NCI-H226 (cell line): ENCODE measurements around the gene EVC.
A peak's percentile ranks its signal among the peaks of the same experiment; 100 is the strongest.
"Not testable (repeated sequence)": the region's sequence is repeated elsewhere in the genome, so short reads cannot be mapped to it uniquely, and the experiment has no call there.

Experiments used
- DNase-seq: peaks from one replicate; pipeline ENCODE4 v3.0.0-alpha.2; 2015

EVC gene

DNA sequence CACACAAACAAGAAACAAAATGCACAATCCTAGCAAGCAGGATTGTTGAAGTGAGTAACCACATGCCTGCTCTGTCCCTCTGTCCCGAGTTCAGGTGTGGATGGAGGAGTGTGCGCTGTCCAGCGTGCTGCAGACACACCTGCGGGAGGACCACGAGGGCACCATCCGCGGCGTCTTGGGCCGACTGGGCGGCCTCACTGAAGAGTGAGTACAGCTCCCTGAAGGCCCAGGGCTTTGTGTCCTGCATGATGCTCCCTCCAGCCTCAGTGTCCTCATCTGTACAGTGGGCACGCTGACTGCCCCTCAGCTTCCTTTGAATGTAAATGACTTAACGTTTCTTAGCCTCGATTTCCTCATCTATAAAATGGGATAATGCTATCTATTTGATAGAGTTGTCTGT lies 82.5 kb downstream of the EVC start:
- DNase-seq, result no peak

DNA sequence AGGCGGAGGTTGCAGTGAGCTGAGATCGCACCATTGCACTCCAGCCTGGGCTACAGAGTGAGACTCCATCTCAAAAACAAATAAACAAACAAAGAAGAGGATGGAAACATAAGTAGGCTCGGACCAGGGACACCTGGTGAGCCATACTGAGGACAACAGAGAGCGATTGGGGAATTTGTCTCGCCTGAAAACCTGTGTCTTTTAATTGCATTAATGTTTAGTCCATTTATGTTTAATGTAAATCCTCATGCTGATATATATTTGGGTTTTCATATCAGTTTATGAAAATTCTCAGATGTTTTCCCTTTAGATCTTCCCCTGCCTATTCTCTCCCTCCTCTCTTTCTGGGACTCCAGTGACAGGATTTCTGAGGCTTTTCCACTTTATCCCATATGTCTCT lies 84.6 kb downstream of the EVC start:
- DNase-seq, result no peak

DNA sequence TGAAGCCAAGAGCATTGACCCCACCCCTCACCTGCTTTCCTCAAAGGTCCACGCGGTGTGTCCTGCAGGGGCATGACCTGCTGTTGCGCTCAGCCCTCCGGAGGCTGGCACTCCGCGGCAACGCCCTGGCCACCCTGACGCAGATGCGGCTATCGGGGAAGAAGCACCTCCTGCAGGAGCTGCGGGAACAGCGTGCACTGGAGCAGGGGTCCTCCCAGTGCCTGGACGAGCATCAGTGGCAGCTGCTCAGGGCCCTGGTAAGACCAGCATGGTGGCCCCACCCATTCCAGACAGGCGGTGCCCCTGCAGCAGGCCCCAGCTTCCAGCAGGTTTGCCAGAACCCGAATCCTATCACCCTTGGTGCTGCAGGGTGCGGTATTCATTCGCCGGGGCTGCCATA lies 86.0 kb downstream of the EVC start:
- DNase-seq, result no peak

DNA sequence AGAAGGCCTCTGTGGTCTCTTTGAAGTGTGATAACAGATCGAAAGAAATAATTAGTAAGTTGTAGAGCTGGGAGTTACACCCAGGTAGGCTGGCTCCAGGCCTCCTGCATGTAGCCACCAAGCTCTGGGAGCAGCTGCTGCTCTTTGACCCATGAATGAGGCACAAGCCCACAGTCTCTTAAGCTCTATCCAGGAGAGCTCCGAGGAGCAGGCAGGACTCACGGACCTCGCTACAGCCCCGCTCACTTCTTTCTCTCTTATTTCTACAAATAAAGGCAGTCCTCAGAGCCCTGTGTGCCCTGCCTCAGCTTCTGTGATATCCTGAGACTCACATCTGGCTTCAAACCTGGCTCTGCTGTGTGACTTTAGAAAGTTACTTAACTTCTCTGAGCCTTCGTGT lies 86.9 kb downstream of the EVC start:
- no peak for DNase-seq

DNA sequence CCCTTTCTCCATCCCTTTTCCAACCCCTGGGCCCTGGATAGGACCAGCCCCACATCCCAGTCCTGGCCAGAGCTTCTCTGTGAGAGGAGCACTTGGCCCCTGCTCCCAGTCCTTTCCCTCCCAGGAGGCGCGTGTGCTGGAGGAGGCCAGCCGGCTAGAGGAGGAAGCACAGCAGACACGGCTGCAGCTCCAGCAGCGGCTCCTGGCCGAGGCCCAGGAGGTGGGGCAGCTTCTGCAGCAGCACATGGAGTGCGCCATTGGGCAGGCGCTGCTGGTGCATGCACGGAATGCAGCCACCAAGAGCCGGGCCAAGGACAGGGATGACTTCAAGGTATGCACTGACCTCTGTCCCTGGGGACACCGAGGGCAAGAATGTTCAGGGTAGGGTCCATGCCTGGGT lies 87.5 kb downstream of the EVC start:
- no peak for DNase-seq

DNA sequence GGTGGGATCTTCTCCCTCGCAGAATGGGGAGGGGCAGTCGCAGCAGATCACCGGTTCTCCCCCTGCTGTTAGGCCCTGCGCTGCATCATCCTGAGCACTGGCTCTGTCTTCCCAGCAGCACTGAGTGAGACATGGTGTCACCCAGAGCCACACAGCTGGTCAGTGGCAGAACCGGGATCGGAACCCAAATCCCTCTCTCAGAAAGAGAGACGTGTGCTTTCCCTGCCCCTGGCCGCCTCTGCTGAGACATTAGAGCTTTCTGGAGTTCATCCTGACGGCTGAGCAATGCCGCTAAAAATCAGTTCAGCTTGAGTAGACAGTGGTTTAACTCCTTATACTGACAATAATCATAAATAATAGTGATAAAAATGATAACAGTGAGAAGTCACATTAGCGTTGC lies 87.9 kb downstream of the EVC start:
- no peak for DNase-seq

DNA sequence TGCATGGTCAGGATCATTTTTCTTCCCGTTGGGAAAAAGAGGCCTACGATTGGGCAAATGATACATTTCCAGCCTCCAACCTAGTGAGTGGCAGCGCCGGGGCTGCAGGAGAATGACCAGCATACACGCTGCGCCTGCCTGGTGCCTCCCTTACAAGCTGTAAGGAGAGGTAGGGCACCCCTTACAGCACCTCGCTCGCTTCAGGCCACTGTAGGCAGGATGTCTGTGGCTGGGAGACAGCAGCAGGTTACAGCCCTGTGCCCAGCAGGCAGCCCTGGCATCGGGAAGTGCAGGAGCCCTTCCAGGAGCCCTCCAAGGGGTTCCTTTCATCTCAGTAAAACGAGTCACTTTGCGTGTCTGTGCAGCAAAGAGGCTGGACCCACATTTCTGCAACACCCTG lies 88.4 kb downstream of the EVC start:
- no peak for DNase-seq

DNA sequence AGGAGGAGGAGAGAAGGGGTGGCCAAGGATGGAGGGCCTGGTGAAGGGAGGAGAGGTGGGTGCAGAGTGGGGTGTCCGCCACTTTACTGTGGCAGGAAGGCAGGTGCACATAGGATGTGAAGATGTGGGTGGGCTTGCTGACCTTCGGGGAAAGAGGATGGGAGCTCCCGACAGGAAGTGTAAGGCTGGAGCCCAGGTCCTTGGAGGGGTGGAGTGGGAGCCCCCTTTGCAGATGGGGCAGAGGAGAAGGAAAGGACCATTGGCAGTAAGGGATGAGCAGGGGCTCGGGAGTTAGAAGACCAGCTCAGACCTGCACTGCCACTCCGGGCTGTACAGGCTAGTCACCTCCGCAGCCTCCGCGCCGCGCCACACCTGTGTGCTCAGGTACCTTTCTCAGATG lies 89.5 kb downstream of the EVC start:
- no peak for DNase-seq

DNA sequence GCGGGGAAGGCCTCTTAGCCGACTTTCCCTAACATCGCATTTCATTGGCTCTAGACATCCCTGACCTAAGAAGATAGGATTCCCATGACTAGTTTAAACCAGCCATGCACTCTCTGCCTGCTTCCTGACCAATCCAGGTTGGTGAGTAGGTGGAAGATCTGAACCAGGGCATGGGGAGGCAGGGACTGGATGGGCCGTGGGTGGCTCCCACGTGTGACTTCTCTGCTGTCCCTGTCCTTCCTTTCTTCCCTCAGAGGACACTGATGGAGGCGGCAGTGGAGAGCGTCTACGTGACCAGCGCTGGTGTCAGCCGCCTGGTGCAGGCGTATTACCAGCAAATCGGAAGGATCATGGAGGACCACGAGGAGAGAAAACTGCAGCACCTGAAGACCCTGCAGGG lies 90.7 kb downstream of the EVC start:
- no peak for DNase-seq

DNA sequence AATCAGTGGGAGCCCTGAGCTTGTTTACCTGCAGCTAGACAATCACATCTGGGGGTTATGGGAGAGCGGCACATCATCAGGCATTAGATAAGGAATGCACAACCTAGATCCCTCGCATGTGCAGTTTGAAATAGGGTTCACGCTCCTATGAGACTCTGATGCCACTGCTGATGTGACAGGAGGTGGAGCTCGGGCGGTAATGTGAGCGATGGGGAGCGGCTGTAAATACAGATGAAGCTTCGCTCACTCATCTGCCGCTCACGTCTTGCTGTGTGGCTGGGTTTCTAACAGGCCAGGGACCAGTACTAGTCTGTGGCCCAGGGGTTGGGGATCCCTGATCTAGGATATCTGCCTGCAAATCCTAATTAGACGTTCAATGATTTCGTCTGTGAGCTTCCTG lies 91.6 kb downstream of the EVC start:
- DNase-seq, result no peak

DNA sequence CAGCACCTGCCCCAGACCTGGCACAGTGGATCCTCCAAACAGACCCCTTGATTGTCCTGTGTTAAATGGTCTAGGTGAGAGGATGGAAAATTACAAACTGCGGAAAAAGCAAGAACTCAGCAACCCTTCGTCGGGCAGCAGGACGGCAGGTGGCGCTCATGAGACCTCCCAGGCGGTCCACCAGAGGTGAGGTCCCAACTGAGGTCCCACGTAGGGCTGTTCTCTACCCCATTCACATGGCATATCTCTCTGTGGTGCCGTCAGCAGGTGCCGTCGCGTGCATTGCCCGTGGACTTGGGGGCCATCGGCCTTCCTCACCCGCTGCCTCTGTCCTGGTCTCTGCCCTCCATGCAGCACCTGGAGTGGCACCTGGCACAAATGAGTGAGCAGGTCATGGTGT lies 93.7 kb downstream of the EVC start:
- DNase-seq, result no peak

DNA sequence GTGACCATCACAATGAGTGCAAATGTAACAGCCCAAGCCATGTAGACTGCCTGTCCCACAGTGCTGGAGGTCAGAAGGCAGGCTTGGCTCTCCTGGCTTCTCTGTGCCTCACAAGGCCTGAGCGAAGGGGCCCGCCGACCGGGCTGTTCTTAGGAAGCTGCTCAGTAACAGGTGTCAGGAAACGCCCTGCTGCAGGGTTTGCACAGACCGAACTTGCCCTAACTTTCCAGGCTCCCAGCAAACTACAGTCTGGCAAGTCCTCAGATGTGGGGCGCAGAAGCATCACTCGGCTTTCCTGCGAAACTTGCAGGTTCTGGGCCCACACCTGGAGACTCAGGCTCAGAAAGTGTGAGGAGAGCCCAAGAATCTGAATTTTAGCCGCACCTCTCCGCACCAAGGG lies 94.3 kb downstream of the EVC start:
- no peak for DNase-seq

DNA sequence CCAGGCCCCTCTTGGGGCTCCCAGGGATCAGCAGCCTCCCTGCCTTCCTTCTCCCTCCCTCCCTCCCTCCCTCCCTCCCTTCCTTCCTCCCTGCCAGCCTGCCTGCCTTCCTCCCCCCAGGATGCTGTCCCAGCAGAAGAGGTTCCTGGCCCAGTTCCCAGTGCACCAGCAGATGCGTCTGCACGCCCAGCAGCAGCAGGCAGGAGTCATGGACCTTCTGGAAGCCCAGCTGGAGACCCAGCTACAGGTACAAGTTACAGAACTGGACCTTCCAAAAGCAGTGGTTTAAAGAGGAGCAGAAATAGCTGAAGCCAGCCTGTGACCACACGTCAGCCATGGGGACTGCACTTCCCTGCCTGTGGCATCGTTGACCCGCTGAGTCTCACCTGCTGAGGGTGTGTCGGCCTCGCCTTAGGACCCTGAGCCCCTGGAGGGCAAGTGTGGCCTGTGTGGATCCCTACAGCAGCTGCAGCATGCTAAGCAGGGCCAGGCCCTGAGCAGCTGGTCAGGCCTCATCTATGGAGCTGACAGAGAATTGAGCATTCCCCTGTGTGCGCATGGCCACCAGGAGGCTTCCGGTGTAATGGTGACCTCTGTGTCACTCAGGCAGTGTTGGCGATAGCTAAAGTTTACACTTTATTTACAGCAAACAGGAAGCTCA lies 97.2 kb downstream of the EVC start:
- DNase-seq, result no peak

DNA sequence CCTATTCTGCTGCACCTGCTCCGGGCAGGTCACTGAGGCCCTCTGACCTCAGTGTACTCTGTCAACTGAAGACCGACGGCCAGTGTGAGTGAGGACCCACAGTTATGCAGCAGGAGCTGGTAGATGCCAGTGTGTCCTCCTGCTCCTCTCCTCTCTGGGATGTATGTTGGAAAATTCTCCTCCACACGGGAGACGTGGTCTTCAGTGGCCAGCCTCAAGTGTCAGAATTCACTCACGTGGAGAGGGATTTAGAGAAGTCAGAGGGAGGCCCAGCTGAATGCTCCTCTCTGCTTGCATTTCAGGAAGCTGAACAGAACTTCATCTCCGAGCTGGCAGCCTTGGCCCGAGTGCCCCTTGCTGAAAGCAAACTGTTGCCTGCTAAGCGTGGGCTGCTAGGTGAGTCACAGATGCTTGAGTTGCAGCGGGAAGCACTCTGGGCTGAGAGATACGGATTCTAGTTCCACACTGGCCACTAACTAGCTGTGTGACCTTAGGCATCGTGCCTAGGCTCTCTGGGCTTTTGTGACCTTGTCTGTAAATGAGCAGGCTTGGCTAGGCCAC lies 98.3 kb downstream of the EVC start:
- no peak for DNase-seq

DNA sequence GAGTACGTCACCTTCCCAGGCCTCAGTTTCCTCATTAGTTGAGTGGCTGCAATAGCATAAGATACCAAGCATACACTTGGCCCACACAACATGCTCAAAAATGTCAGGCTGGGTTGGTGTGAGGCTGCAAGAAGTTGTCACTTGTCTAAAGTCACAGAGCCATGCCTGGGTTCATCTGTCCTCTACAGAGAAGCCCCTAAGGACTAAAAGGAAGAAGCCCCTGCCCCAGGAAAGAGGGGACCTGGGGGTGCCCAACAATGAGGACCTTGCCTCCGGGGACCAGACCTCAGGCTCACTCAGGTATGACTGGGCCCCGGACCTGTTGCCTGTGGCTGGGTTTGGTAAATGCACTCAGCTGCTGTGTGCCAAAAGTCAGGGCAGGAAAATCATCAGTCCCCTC lies 99.2 kb downstream of the EVC start:
- DNase-seq, result no peak

DNA sequence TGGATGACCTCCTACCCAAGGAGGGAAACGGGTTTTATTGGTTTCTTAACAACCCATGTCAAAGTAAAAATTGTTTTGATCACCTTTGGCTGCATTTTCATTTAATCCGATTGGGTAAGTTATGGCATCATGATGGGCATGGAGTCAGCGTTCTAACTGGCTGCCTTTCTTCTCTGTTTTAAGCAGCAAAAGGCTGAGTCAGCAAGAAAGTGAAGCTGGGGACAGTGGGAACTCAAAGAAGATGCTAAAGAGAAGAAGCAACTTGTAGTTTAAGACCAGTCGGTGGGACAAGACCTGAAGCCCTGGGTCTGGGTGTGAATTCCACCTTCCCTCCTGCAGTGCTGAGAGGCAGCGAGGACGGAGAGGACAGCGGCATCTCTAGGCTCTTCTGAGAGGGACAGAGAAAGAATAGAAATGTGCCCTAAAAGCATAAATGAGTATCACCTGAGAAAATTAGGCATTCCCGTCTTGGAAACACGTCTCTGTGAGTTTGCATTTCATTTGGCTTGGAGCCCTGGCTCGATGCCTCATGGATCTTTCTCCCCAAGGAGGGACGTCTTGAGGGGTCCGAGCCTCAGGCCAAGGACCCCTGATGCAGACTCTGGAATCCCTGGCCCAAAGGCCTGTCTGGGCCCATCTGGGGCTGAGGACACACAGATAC lies 99.9 kb downstream of the EVC start:
- no peak for DNase-seq

DNA sequence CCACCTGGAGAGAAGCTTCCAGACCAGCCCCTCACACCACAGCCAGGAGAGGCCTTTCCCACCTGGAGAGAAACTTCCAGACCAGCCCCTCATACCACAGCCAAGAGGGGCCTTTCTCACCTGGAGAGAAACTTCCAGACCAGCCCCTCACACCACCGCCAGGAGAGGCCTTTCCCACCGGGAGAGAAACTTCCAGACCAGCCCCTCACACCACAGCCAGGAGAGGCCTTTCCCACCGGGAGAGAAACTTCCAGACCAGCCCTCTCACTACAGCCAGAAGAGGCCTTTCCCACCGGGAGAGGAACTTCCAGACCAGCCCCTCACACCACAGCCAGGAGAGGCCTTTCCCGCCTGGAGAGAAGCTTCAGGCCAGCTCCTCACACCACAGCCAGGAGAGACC lies 101.1 kb downstream of the EVC start:
- DNase-seq, result not testable (repeated sequence)

DNA sequence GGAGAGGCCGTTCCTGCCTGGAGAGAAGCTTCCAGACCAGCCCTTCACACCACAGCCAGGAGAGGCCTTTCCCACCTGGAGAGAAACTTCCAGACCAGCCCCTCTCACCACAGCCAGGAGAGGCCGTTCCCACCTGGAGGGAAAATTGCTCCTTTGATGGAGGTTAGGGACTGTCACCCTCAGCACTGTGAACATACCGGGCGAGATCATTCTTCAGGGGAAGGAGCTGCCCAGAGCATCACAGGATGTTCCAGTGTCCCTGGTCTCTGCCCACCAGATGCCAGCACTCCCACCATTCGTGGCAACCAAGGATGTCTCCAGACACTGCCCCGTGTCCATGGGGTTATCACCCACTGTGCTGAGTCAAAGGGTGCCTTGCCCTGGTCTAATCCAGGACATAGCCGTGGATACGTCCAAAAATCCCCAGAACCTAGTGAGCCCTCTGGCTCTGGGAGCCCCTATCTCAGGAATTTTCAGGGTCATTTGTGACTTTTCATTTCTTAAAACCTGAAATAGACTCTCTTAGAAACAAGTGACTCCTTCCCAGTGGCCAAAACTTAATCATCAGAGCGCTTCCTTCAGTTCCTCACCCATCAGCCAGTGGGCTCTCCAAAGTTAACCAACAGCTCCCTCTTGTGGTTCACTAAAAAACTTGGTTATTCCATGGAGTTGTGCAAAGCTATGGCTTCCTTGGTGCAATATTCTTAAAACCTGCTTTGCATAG lies 101.7 kb downstream of the EVC start:
- DNase-seq, result peak; percentile 32

DNA sequence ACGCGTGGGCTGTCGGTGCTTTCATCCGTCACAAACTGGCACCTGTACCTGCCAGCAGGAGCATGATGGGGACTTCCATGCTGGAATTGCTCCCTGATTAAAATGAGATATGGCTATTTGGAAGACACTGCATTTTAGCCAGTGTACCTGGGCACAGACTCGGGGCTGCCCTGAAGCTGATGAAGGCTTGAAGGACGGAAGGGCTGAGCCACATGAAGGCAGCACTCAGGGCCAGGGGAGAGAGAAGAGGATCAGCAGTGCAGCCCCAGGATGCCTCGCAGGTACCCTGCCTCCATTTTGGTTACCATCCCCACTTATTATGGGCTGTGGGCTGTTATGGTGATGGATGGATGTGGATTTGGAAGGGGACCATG lies 102.9 kb downstream of the EVC start:
- no peak for DNase-seq

DNA sequence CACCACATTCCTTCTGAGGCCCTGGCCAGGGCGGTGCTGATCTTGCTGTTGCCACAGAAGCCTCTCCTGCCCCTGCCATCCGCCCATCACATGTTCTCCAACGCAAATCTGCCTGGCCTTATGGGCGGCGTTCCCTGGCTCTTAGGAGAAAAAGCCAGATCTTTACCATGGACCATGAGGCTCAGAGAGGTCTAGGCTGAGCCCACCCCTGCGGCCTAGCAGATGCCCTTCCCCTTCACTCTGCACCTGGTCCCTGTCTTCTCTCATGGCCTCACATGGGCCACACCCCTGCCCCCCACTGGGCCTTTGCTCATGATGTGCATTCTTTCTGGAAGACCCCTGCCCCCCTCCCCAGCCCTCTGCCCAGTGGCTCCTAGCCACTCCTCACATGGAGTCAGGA lies 103.4 kb downstream of the EVC start:
- DNase-seq, result no peak

DNA sequence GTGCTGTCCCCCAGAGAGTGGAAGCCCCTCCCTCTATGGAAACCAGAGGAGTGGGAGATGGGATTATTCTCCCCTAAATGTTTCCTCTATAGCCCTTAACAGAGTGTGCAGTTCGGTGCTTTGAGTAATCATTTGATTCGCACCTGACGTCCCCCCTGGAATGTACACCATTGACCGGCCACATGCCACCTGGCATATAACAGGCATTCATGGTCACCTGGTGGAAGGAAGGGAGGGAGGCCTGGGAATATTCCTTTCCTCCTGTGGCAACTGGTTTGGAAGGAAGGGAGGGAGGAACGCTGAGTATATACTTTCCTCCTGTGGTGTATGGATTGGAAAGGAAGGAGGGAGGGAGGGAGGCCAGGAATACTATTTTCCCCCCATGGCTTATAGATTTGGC lies 104.6 kb downstream of the EVC start:
- no peak for DNase-seq

DNA sequence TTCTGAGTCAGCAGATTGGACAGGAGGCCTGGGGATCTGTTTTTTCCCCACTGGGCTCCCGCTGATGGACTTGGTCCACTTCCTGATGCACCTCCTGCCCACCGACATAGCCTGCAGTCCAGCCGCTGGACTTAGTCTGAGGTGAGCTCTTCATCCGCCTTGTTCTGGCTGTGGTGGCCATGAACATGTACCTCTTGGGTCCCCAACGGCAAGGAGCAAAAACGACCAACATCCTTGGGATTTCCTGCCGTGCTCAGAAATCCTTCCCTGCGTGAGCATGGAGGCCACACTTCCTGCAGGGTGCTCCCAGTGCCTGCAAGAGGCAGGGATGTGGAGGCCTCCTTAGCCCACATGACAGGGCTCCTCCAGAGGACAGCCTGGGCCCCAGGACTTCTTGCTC lies 105.1 kb downstream of the EVC start:
- no peak for DNase-seq

DNA sequence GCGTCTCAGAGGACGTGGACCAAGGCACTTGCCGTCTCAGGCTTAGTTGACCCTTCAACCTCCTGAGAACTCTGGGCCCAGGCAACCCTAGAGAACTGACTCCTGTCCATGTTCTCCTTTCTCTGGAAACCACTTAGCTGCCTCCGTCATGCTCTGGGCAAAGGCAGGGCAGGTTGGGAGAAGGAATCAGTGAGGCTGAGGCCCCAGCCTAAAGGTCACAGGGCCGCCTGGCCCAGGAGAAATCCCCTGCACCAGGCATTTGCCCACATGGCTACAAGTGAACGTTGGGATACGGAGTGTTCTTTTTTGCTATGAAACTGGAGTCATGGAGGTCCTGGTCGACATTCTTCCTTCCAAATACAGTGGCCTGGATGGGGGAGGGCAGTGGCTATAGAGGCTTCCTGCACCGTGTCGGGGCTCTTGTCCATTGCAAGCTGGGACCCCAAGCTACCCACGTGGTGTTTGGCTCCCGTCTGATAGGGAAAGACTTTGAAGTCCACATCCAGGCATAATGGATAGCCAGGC lies 105.9 kb downstream of the EVC start:
- DNase-seq, result no peak
